Right lobe of liver (tissue), 4 donors: ENCODE data around the gene TAF5L.

Experiments used
- CTCF ChIP-seq, 4 donors: fragments of 200-600 bp in 3 of 4; fragments of 450-650 bp in 1 of 4; IDR thresholded peaks; one replicate each; pipeline versions ENCODE4 v1.5.1 to v1.8.0; 2016 to 2022; ENCODE audit warnings: antibody characterized with exemption in 4 of 4, mild to moderate bottlenecking in 2 of 4
- POLR2A ChIP-seq: fragments of 450-650 bp; IDR thresholded peaks from one replicate; pipeline ENCODE4 v1.6.1; 2017; ENCODE audit warnings: antibody characterized with exemption, mild to moderate bottlenecking
- donor health status: DM: no; HTN: no; CAD: no.
- donor health status: DM: no; HTN: no; CAD: no.
- donor health status: DM: no; HTN: yes; CAD: no.

- TF ChIP-seq CTCF (IDR thresholded peaks at IDR 0.05) (no peak), POLR2A (no peak)
Measured at GRCh38 chr1:229631148-229631547, 5.2 kb upstream of the TAF5L start.
